Sigmoid colon (tissue), 7 donors: ENCODE results near the gene IGF2. TPM values are rescaled to one million over a fixed set of nuclear protein-coding genes. Genes with fewer than 3 reads are reported as not detected.

ENCODE experiments used
- DNase-seq: peaks from one replicate; pipeline ENCODE4 v3.0.0-alpha.2; 2019
- H3K27ac ChIP-seq, 4 donors: fragments of 200-600 bp; sonication (generic); one replicate each; pipeline ENCODE4 v1.5.1; 2016 to 2019; ENCODE audit warnings: mild to moderate bottlenecking in 1 of 4
- H3K27me3 ChIP-seq, 3 donors: fragments of 200-600 bp; sonication (generic); one replicate each; pipeline ENCODE4 v1.5.1; 2019; ENCODE audit warnings: mild to moderate bottlenecking in 1 of 3
- H3K36me3 ChIP-seq, 4 donors: fragments of 200-600 bp; sonication (generic); one replicate each; pipeline ENCODE4 v1.5.1; 2016 to 2019
- H3K4me1 ChIP-seq, 4 donors: fragments of 200-600 bp; sonication (generic); one replicate each; pipeline ENCODE4 v1.5.1; 2017 to 2019
- H3K4me3 ChIP-seq, 4 donors: fragments of 200-600 bp; sonication (generic); one replicate each; pipeline ENCODE4 v1.5.1; 2017 to 2019; ENCODE audit warnings: mild to moderate bottlenecking in 2 of 4, moderate library complexity in 1 of 4
- H3K9me3 ChIP-seq, 4 donors: fragments of 200-600 bp in 3 of 4; sonication (generic) in 3 of 4; one replicate each; pipeline versions ENCODE4 v1.5.1 to v1.6.1; 2013 to 2019
- EP300 ChIP-seq, 4 donors: sonication (generic); formaldehyde crosslinking; IDR thresholded peaks; one replicate each; pipeline ENCODE4 v1.6.1; 2017; ENCODE audit warnings: antibody characterized with exemption in 4 of 4
- POLR2A ChIP-seq, 2 donors: fragments of 450-650 bp; IDR thresholded peaks; one replicate each; pipeline ENCODE4 v1.6.1; 2016; ENCODE audit warnings: antibody characterized with exemption in 2 of 2, mild to moderate bottlenecking in 2 of 2, moderate library complexity in 2 of 2
- POLR2AphosphoS5 ChIP-seq, 4 donors: sonication (generic); formaldehyde crosslinking; IDR thresholded peaks; one replicate each; pipeline ENCODE4 v1.6.1; 2017; ENCODE audit warnings: antibody characterized with exemption in 4 of 4
- WGBS, 2 donors: extraction: QIAGEN DNeasy Blood & Tissue Kit; methylation state at CpG; one replicate each; pipeline ENCODE4 v1.1.7; 2013; 5-methylcytosine and 5-hydroxymethylcytosine counted together
- intact Hi-C: fragments of 100-400 bp; cut with DNase I; formaldehyde crosslinking; loops from one replicate; pipeline ENCODE4 v1.15.1; 2023
- polyA plus RNA-seq, 3 donors: library from polyadenylated mRNA; stranded (reverse); fragments of 200-250 nt; gene quantifications; one replicate each; pipeline ENCODE4 v1.2.3, GENCODE V29; 2013
- total RNA-seq, 4 donors: library from RNA; depleted of rRNA; stranded (reverse); fragments of >200 nt; gene quantifications; one replicate each; pipeline ENCODE4 v1.1.0, GENCODE V29; 2016
- TF ChIP-seq, protein P1 (sequence below), 4 experiments: fragments of 450-650 bp in 3 of 4; fragments of 200-600 bp in 1 of 4; IDR thresholded peaks; one replicate each; pipeline ENCODE4 v1.5.1; 2016 to 2019; ENCODE audit warnings: antibody characterized with exemption in 4 of 4, mild to moderate bottlenecking in 3 of 4, moderate library complexity in 2 of 4
- donor health status: healthy with polysubstance abuse.
- donor health status: Bipolar disorder and iron deficiency.
- donor health status: healthy.

Gene IGF2
- total and polyA plus RNA-seq, 7 donors: 1.6 to 63.1 (median 13.9) TPM

DNA sequence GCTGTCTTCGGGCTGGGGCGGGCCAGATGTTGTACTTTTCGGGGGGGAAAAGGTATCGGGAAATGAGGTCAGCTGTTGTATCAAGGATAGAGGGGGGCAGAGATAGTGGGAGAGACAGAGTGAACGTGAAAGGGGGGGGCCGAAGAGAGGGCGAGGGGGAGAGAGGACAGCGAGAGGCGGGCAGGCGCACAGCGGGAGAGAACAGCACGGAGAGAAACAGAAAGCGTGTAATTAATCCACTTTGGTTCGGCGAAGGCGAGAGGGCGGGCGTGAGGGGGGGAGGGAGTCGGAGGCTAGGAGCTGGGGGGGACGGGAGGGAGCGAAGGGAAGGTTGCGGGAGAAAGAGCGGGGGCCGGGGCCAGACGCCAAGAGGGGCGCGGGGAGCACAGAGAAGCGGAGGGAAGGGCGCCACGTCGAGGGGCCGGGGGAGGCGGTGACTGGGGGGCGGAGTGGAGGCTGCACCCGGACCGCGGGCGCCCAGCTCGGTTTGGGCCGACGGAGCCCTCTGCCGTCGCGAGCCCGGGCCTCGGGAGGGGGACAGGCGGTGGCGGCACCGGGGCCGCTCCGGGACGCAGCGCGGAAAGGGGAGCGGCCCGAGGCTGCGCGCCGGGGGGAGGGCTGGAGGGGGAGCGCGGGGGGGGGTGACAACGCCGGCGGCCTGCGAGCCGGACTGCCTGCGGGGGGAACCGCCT is 612 bp downstream of the IGF2 start:
- TF ChIP-seq EP300 (IDR thresholded peaks at IDR 0.05): no peak
- no peak for TF ChIP-seq POLR2A (IDR thresholded peaks at IDR 0.05)
- no peak for TF ChIP-seq POLR2AphosphoS5 (IDR thresholded peaks at IDR 0.05)
- TF ChIP-seq, protein P1, sequence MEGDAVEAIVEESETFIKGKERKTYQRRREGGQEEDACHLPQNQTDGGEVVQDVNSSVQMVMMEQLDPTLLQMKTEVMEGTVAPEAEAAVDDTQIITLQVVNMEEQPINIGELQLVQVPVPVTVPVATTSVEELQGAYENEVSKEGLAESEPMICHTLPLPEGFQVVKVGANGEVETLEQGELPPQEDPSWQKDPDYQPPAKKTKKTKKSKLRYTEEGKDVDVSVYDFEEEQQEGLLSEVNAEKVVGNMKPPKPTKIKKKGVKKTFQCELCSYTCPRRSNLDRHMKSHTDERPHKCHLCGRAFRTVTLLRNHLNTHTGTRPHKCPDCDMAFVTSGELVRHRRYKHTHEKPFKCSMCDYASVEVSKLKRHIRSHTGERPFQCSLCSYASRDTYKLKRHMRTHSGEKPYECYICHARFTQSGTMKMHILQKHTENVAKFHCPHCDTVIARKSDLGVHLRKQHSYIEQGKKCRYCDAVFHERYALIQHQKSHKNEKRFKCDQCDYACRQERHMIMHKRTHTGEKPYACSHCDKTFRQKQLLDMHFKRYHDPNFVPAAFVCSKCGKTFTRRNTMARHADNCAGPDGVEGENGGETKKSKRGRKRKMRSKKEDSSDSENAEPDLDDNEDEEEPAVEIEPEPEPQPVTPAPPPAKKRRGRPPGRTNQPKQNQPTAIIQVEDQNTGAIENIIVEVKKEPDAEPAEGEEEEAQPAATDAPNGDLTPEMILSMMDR (IDR thresholded peaks at IDR 0.05): no peak
- intact Hi-C loops: no loop called here
- Histone ChIP-seq H3K9me3 (no peaks in the 10 kb centered on the region), H3K4me1 (peaks cover 0 to 35% (median 35%) of the 10 kb centered on the region in 4 donors), H3K27me3 (peaks cover 46 to 95% (median 71%) of the 10 kb centered on the region in 3 donors), H3K4me3 (peak overlapping the region; percentile 6 to 40 (median 34)), H3K36me3 (no peaks in the 10 kb centered on the region), H3K27ac (peak overlapping the region in 1 of 4 donors; percentile 27)
- DNase-seq: no peak
- 2 to 3% methylated on average over 68 of the region's 68 CpGs for WGBS, 2 donors

DNA sequence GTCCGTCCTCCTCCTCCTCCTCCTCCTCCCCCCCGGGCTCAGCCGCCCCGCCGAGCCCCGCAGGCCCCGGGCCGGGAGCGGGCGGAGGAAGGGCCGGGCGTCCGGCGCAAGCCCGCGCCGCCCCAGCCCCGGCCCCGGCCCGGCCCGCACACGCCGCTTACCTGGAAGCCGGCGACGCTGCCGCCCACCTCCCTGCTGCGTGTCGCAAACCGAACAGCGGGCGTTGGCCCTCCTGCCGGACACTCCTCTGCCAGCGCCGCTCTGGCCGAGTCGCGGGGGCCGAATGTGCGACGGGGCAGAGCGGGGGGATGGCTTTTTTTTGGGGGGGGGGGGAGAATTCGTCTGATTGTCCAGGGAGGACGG is 1.1 kb downstream of the IGF2 start:
- intact Hi-C loops: no loop called here
- no peaks in the 10 kb centered on the region for H3K36me3 ChIP-seq
- peaks cover 45 to 95% (median 65%) of the 10 kb centered on the region in 3 donors for H3K27me3 ChIP-seq
- H3K4me3 ChIP-seq: peak overlapping the region; percentile 6 to 40 (median 34)
- peaks cover 0 to 35% (median 34%) of the 10 kb centered on the region in 4 donors for H3K4me1 ChIP-seq
- no peak for DNase-seq
- H3K27ac ChIP-seq: peak overlapping the region in 1 of 4 donors; percentile 55
- whole genome bisulfite sequencing, 2 donors: 1 to 2% methylated on average over 44 of the region's 44 CpGs
- H3K9me3 ChIP-seq: no peaks in the 10 kb centered on the region
- TF ChIP-seq POLR2AphosphoS5 (IDR thresholded peaks at IDR 0.05) (no peak), POLR2A (IDR thresholded peaks at IDR 0.05) (no peak), EP300 (IDR thresholded peaks at IDR 0.05) (no peak)
- TF ChIP-seq, protein P1 (IDR thresholded peaks at IDR 0.05): no peak

DNA sequence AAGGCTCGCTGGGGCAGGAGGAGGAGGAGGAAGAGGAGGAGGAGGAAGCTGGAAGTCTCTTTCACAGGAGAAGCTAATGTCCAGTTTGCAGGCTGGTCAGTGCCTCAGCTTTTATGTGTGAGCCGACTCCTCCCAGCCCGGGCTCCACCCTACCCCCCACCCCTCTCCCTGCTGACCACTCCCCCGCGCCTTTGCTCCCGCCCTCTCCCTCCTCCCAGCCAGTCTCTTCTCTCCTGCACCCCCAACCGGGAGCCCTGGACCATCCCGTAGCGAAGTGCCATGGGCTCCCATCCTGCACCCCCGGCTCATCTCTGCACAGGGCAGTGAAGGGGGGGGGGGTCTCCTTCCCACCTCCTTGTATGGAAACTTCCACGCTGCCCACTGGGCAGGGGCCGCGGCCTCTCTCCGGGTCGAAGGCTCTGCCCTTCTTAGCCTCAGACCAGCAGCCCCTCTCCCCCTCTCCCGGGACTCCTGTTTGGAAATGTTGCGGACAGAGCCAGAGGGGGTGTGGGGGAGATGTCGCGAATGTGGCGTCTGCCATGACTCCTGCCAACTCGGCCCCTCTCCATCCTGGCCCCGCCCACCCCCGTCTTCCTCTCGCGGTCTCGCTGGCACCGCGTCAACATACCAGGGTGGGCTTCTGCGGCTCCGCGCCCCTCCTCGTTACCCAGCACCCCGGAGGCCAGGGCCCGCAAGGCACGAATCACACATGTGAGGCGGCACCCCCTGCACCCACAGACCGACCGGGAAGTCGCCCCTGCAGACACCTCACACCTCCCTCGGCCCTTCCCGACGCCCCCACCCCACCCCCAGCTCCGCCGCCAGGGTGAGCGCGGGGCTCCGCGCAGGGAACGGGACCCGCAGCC is 1.8 kb downstream of the IGF2 start:
- intact Hi-C loops: no loop called here
- H3K27ac ChIP-seq: peak overlapping the region in 1 of 4 donors; percentile 55
- H3K9me3 ChIP-seq: no peaks in the 10 kb centered on the region
- H3K27me3 ChIP-seq: peaks cover 45 to 94% (median 59%) of the 10 kb centered on the region in 3 donors
- peaks cover 0 to 35% (median 34%) of the 10 kb centered on the region in 4 donors for H3K4me1 ChIP-seq
- WGBS, 2 donors: 2 to 4% methylated on average over 50 of the region's 50 CpGs
- no peaks in the 10 kb centered on the region for H3K36me3 ChIP-seq
- DNase-seq: no peak
- TF ChIP-seq POLR2A (IDR thresholded peaks at IDR 0.05) (no peak), POLR2AphosphoS5 (IDR thresholded peaks at IDR 0.05) (no peak), EP300 (IDR thresholded peaks at IDR 0.05) (no peak)
- TF ChIP-seq, protein P1 (IDR thresholded peaks at IDR 0.05): no peak
- peak overlapping the region in 3 of 4 donors; percentile 30 to 40 (median 37) for H3K4me3 ChIP-seq

DNA sequence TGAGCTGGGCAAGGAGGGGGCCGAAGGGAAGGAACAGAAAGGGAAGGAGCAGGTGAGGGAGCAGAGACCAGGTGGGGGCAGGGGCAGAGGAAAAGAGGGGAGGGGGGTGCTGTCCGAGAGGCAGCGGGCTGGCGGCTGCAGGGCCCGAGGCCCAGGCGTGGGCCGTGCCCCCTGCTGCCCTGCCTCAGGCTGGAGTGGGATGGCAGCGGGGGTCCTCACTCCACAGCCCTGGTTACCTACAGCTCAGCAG is 2.3 kb downstream of the IGF2 start:
- H3K36me3 ChIP-seq: no peaks in the 10 kb centered on the region
- 16 to 25% methylated on average over 8 of the region's 8 CpGs for WGBS, 2 donors
- TF ChIP-seq POLR2AphosphoS5 (IDR thresholded peaks at IDR 0.05) (no peak), EP300 (IDR thresholded peaks at IDR 0.05) (no peak), POLR2A (IDR thresholded peaks at IDR 0.05) (no peak)
- TF ChIP-seq, protein P1 (IDR thresholded peaks at IDR 0.05): no peak
- DNase-seq: no peak
- H3K4me3 ChIP-seq: peak overlapping the region in 2 of 4 donors; percentile 9 to 40
- peaks cover 0 to 35% (median 34%) of the 10 kb centered on the region in 4 donors for H3K4me1 ChIP-seq
- no peak overlapping the region for H3K27ac ChIP-seq
- intact Hi-C loops: no loop called here
- H3K27me3 ChIP-seq: peaks cover 40 to 94% (median 55%) of the 10 kb centered on the region in 3 donors
- no peaks in the 10 kb centered on the region for H3K9me3 ChIP-seq
